ENCODE data around the gene OTOG.

OTOG gene

GRCh38 chr11:17637901-17638300 is 90.8 kb downstream of the OTOG start:
- DNase-seq = no peak

- no peak for DNase-seq
These were observed 91.3 kb downstream of the OTOG start for GRCh38 chr11:17638311-17638710.

GRCh38 chr11:17639091-17639490 is 92.0 kb downstream of the OTOG start:
- no peak for DNase-seq

GRCh38 chr11:17639781-17640180 is 92.7 kb downstream of the OTOG start:
- no peak for DNase-seq

- DNase-seq = no peak
These were observed 93.6 kb downstream of the OTOG start for GRCh38 chr11:17640493-17641164.

GRCh38 chr11:17641792-17642350 is 94.8 kb downstream of the OTOG start:
- DNase-seq = no peak

- no peak for DNase-seq
These were observed 95.3 kb downstream of the OTOG start for GRCh38 chr11:17642370-17642769.

- DNase-seq = no peak
These were observed 95.9 kb downstream of the OTOG start for GRCh38 chr11:17642980-17643379.

GRCh38 chr11:17643506-17644405 is 96.7 kb downstream of the OTOG start:
- no peak for DNase-seq

GRCh38 chr11:17645190-17645970 is 98.3 kb downstream of the OTOG start:
- DNase-seq = no peak

- no peak for DNase-seq
These were observed 99.5 kb downstream of the OTOG start for GRCh38 chr11:17646451-17647145.

GRCh38 chr11:17648528-17648927 is 101.5 kb downstream of the OTOG start:
- DNase-seq = no peak

GRCh38 chr11:17649261-17649660 is 102.2 kb downstream of the OTOG start:
- DNase-seq = no peak

- no peak for DNase-seq
These were observed 102.6 kb downstream of the OTOG start for GRCh38 chr11:17649696-17650095.

GRCh38 chr11:17650127-17650911 is 103.3 kb downstream of the OTOG start:
- DNase-seq = no peak

GRCh38 chr11:17651061-17651460 is 104.0 kb downstream of the OTOG start:
- no peak for DNase-seq

- no peak for DNase-seq
These were observed 104.6 kb downstream of the OTOG start for GRCh38 chr11:17651681-17652080.

GRCh38 chr11:17652556-17652955 is 105.5 kb downstream of the OTOG start:
- DNase-seq = no peak

GRCh38 chr11:17653611-17654010 is 106.6 kb downstream of the OTOG start:
- DNase-seq = no peak

- no peak for DNase-seq
These were observed 108.6 kb downstream of the OTOG start for GRCh38 chr11:17655682-17656081.

- no peak for DNase-seq
These were observed 111.2 kb downstream of the OTOG start for GRCh38 chr11:17658211-17658610.

- DNase-seq = no peak
These were observed 121.1 kb downstream of the OTOG start for GRCh38 chr11:17668166-17668565.

Measured in cerebellar nuclear complex (tissue), 1 donor.